T1000 (cell line): ENCODE results near the gene TENM3.

ENCODE experiments used
- DNase-seq: peaks from one replicate; lab custom pipeline; 2025; ENCODE audit warnings: mixed read lengths; lab: John Stamatoyannopoulos, UW

The TENM3 gene

GRCh38 chr4:182513587-182514291 is 270.5 kb downstream of the TENM3 start:
- DNase-seq, result no peak

- no peak for DNase-seq
These were observed 275.2 kb downstream of the TENM3 start for GRCh38 chr4:182518421-182518820.

GRCh38 chr4:182519528-182519927 is 276.3 kb downstream of the TENM3 start:
- no peak for DNase-seq

DNA sequence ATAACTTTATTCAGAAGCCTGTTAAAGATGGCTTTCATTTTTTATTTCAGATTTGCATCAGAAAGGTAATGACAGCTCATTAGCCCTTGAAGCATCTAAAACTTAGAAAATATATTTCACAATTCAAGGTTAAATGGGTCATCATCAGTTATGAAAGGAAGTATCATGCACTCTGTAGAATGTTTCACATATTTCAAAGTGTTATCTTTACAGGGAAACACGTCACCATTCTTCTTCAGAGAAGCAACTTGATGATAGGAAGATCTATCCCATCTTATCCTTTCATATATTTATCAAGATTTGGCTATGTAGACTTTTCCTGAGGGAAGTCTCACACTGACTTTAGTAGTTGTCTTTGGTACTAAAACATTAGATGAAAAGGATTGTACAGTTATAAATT is 277.8 kb downstream of the TENM3 start:
- DNase-seq, result no peak

- DNase-seq, result no peak
These were observed 285.6 kb downstream of the TENM3 start for GRCh38 chr4:182528819-182529218.

- no peak for DNase-seq
These were observed 287.2 kb downstream of the TENM3 start for GRCh38 chr4:182530451-182530850.

DNA sequence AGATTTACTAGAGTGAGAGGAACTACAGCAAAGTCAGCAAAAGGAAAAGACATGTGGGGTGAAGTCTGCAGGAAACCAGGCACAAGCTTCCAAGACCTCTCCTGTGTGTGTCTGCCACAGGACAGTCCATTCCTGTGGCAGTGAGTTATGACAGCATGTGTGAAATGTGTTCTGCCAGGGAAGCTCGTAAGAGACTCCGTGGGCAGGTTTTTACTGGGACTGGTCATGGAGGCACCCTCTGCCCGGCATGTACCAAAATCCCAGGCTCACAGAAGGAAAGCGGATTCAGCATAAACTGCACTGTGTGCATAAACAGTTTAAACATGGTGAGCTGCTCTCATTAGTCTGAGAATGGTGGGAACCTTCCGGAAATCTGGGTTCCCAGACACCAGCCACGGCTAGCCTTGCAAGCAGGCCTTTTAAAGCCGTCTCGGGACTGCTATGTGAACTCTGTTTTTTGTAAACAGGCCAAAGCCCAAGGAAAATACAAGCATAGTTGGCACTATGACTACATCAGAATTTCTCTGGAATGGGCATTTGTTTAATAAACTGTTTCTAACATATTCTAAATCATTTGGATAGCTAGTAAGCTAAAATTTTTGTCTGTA is 288.5 kb downstream of the TENM3 start:
- DNase-seq, result no peak

DNA sequence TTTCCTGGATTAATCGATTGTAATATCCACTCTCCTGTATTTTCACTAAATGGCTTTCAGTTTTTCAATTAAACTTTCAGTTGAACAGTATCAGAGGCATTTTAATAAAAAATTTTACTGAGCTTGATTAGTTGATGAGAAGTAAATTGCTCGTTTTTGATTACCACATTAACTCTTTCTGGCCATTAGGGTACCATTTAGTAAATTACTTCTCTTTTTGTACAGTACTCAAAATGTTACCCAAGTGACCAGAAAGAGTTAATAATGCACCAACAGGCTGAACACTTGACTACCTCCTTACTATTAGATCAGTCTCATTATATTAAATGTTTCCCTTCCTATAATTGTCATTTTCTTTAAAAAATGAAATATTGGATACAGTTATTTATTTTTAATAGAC is 289.2 kb downstream of the TENM3 start:
- no peak for DNase-seq

DNA sequence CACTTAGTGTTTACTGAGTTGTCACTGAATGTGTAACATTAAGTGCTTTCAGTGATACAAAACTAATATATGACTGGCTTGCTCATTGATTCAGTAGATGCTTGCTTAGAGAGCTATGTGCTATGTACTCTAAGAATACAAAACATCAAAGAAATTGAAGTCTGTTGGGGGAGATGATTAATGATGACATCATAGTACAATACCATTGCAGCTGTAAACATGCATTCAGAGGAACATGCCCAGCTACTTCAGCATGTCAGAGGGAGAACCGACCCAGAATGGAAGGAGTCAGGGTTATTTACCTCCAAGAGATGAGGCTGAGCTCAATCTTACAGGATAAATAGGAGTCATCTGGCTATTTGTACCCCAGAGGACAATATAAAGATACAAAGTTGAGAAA is 290.8 kb downstream of the TENM3 start:
- no peak for DNase-seq

DNA sequence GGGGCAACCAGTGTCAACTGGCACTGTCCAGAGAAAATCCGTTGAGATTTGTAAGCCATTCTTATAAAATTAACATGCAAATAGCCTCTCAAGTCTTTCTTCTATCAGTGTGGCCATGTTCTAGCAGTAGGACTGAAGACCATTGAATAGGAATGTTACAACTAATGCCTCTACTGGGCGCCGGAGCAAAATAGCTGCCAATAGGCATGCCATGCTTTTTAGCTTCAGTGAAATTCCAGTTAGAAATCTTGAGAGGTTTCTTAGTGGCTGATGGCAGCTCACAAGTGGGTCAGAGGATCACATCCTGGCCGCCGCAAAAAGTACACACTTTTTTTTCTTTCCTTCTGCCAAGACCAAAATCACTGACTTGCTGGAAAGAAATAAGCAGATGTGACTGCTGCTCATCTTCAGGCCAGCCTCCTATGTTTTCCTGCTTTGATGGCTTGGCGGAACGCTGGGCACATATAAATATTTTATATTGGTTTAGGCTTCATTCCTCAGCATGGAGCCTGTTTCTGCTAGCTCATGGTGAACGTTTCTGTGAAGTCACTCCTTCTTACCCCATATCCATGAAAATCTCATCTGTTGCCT is 293.1 kb downstream of the TENM3 start:
- DNase-seq, result no peak

DNA sequence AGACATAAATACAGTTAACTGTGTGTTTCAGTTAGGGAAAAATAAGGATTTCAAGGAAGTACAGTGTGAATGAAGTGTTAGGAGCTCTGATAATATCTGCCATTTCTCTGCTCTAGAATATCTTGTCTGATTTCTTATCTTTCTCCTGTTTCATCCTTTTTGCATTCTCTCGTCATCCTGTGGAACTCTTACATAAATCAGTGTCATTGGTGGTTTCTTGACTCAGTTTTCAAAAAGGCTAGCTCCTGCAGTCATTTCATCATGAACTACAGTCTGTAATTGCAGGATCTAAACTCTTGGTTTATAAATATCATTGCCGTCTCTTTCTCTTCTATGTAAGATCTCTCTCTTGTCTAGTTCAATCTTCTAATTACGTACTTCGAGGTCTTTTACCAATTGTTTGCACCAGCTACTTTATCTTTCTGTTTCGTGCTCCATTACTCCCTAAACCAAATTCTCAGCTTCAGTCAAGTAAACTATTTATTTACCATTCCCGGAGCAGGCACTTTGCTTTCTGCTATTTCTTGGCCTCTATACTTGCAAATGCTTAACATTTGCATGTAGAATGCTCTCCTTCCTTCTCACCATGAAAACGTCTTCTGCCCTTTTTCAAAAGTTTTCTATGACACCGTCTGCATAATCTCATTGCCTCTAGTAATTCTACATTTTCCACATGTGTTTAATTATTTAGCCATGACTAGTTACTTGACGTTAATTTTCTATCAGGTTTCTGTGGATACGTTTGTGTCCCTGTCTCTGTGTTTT is 294.0 kb downstream of the TENM3 start:
- DNase-seq, result no peak

GRCh38 chr4:182538031-182538430 is 294.8 kb downstream of the TENM3 start:
- no peak for DNase-seq

GRCh38 chr4:182540496-182540895 is 297.3 kb downstream of the TENM3 start:
- no peak for DNase-seq

GRCh38 chr4:182547435-182547834 is 304.2 kb downstream of the TENM3 start:
- DNase-seq, result no peak

GRCh38 chr4:182548156-182548555 is 305.0 kb downstream of the TENM3 start:
- DNase-seq, result no peak

DNA sequence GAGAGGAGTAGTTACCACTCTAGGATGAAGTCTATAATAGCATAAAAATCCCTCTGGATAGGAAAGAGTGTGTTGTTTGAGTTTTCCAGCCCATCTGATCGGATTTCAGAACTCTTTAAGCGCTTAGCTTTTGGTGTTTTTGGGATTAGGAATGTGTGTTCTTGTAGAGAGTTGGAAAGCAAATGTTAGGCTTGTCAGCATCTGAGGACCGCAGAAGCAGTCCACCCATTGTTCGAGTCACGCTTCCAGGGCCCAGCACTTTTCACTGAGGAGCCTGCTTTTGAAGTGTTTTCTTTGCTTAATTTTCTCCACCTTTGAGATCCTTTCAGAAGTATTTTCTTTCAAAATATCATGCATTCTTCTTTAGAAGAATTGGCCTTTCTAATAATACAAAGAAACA is 306.2 kb downstream of the TENM3 start:
- DNase-seq, result no peak

GRCh38 chr4:182552948-182553347 is 309.7 kb downstream of the TENM3 start:
- DNase-seq, result no peak

DNA sequence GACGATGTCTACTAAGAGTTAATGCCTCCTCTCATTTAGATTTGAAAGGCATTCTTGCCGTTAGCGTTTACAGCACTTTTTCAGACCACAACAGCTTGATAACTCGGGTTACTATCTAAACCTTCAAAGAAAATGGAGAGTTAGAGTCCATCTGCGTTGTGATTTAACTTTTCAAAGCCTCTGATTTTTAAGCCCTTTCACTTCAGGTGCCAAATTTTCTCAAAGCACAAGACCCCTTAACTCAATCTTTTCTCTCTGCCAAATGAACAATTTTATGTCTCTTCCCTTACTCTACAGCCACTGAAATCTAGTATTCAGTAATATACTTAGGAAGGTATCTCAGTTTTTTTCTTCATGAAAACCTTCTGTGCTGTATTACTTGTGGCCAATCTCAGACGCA is 310.5 kb downstream of the TENM3 start:
- no peak for DNase-seq

GRCh38 chr4:182554736-182555135 is 311.5 kb downstream of the TENM3 start:
- no peak for DNase-seq

GRCh38 chr4:182555997-182556418 is 312.8 kb downstream of the TENM3 start:
- no peak for DNase-seq

GRCh38 chr4:182556580-182556979 is 313.4 kb downstream of the TENM3 start:
- DNase-seq, result no peak

DNA sequence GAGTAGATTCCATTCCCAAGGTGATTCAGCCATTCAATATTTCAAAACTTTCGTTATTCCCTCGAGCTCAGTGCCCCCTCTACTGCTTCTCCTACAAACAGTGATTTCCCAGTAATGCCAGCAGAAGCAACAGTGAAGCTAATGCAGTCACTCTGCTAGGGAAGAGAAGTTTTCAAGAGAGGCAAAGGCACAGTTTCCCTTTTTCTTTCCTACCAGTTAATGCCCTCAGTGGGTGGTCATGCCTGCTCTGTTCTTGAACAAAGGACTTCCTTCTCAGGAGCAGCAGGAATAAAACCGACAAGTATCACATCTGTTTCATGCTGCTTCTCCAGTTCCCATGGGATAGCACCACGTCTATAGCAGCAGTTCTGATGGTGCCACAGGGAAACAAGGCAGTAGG is 317.2 kb downstream of the TENM3 start:
- DNase-seq, result no peak

- no peak for DNase-seq
These were observed 319.1 kb downstream of the TENM3 start for GRCh38 chr4:182562350-182562749.
